HepG2 (cell line): ENCODE results near the gene SMOC1. TPM values are rescaled to one million over a fixed set of nuclear protein-coding genes. Genes with fewer than 3 reads are reported as not detected.
A peak's percentile ranks its signal among the peaks of the same experiment; 100 is the strongest.

Experiments used
- GABPB1 ChIP-seq: IDR thresholded peaks from 2 replicates; pipeline ENCODE4 v1.6.1; 2016; ENCODE audit warnings: mild to moderate bottlenecking, missing genetic modification reagents, moderate library complexity, missing compliant biosample characterization
- KDM5B ChIP-seq: sonication (generic); formaldehyde crosslinking; IDR thresholded peaks from 2 replicates; pipeline ENCODE4 v1.4.0; 2020; ENCODE audit warnings: missing genetic modification reagents, mild to moderate bottlenecking, borderline replicate concordance
- NRL ChIP-seq: sonication (generic); formaldehyde crosslinking; IDR thresholded peaks from 2 replicates; pipeline ENCODE4 v1.5.0; 2020; ENCODE audit warnings: missing genetic modification reagents, mild to moderate bottlenecking, moderate library complexity, borderline replicate concordance
- TBL1XR1 ChIP-seq: fragments of 150-350 bp; IDR thresholded peaks from 2 replicates; pipeline ENCODE4 v1.6.1; 2014; ENCODE audit warnings: borderline replicate concordance, low read length; ENCODE audit not compliant: partially characterized antibody
- ZBTB4 ChIP-seq: sonication (generic); formaldehyde crosslinking; IDR thresholded peaks from 2 replicates; pipeline ENCODE4 v1.4.0; 2020; ENCODE audit warnings: missing genetic modification reagents, mild to moderate bottlenecking, borderline replicate concordance
- ZFP36L1 ChIP-seq: sonication (generic); formaldehyde crosslinking; IDR thresholded peaks from 2 replicates; pipeline ENCODE4 v1.8.0; 2022; ENCODE audit warnings: mild to moderate bottlenecking, missing genetic modification reagents, moderate library complexity
- ZNF121 ChIP-seq: sonication (generic); formaldehyde crosslinking; IDR thresholded peaks from 2 replicates; pipeline ENCODE4 v1.5.0; 2020; ENCODE audit warnings: mild to moderate bottlenecking, missing genetic modification reagents
- ZNF282 ChIP-seq: fragments of 450-650 bp; IDR thresholded peaks from 2 replicates; pipeline ENCODE4 v1.6.1; 2018; ENCODE audit not compliant: partially characterized antibody
- polyA plus RNA-seq, 8 experiments: library from polyadenylated mRNA; depleted of rRNA in 3 of 8; stranded (reverse) in 7 of 8; unstranded in 1 of 8; fragments of >200 nt; fragmentation: Illumina TruSeq in 4 of 8; extraction: Trizol in 4 of 8; gene quantifications; 2 replicates each; pipeline versions ENCODE4 v1.2.1 to v1.2.3, GENCODE V29; 2011 to 2016; ENCODE audit warnings: low read depth in 4 of 8, missing spikeins in 1 of 8, mixed read lengths in 1 of 8; ENCODE audit not compliant: insufficient read depth in 1 of 8
- total RNA-seq, 5 experiments: library from RNA; depleted of rRNA; stranded (reverse); fragments of >200 nt; fragmentation: Illumina TruSeq; extraction: Trizol; gene quantifications; 2 replicates each; pipeline ENCODE4 v1.2.3, GENCODE V29; 2016; ENCODE audit warnings: low read depth in 1 of 5
- TF ChIP-seq, protein P1 (sequence below): sonication (generic); formaldehyde crosslinking; IDR thresholded peaks from 2 replicates; pipeline ENCODE4 v1.4.0; 2020; ENCODE audit warnings: mild to moderate bottlenecking, missing genetic modification reagents
- TF ChIP-seq, protein P2 (sequence below): sonication (generic); formaldehyde crosslinking; IDR thresholded peaks from 2 replicates; pipeline ENCODE4 v1.5.0; 2020; ENCODE audit warnings: missing genetic modification reagents

Gene SMOC1
- total and polyA plus RNA-seq, 2 of the 13 experiments (the other 11 are each of a cell fraction or from before 2014, with no cell fraction given) = 17.8 to 35.6 TPM

DNA sequence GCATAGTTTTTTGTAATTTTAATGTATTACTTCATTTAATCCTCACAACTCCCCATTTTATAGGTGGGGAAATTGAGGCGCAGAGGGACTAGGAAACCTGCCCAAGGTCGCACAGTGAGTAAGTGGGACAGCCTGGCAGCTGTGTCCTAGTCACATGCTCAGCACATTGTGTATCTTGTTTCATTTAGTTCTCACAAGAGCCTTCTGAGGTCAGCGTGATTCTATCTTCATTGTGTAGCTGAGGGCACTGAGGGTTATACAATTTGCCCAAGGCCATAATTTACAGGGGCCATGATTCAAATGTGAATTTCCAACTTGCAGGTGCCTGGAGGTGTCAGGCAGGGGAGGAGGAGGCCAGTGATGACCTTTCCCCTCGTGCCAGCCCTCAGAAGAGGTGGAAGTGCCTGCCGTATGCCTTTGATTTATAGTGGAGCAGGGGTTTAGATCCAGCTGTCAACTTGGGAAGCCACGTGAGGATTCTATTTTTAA, 30.3 kb upstream of the SMOC1 start (continued):
- TF ChIP-seq ZBTB4 (CRISPR knock-in tag) (no peak), NRL (CRISPR knock-in tag) (no peak), ZNF282 (no peak), ZNF121 (CRISPR knock-in tag) (no peak), GABPB1 (CRISPR knock-in tag) (no peak; the same call in 1 of the 2 replicates), KDM5B (CRISPR knock-in tag) (0 out of 2 replicates have a peak, but pooled peaks have one; percentile 44), ZFP36L1 (CRISPR knock-in tag) (no peak), TBL1XR1 (no peak)
- TF ChIP-seq, protein P1, sequence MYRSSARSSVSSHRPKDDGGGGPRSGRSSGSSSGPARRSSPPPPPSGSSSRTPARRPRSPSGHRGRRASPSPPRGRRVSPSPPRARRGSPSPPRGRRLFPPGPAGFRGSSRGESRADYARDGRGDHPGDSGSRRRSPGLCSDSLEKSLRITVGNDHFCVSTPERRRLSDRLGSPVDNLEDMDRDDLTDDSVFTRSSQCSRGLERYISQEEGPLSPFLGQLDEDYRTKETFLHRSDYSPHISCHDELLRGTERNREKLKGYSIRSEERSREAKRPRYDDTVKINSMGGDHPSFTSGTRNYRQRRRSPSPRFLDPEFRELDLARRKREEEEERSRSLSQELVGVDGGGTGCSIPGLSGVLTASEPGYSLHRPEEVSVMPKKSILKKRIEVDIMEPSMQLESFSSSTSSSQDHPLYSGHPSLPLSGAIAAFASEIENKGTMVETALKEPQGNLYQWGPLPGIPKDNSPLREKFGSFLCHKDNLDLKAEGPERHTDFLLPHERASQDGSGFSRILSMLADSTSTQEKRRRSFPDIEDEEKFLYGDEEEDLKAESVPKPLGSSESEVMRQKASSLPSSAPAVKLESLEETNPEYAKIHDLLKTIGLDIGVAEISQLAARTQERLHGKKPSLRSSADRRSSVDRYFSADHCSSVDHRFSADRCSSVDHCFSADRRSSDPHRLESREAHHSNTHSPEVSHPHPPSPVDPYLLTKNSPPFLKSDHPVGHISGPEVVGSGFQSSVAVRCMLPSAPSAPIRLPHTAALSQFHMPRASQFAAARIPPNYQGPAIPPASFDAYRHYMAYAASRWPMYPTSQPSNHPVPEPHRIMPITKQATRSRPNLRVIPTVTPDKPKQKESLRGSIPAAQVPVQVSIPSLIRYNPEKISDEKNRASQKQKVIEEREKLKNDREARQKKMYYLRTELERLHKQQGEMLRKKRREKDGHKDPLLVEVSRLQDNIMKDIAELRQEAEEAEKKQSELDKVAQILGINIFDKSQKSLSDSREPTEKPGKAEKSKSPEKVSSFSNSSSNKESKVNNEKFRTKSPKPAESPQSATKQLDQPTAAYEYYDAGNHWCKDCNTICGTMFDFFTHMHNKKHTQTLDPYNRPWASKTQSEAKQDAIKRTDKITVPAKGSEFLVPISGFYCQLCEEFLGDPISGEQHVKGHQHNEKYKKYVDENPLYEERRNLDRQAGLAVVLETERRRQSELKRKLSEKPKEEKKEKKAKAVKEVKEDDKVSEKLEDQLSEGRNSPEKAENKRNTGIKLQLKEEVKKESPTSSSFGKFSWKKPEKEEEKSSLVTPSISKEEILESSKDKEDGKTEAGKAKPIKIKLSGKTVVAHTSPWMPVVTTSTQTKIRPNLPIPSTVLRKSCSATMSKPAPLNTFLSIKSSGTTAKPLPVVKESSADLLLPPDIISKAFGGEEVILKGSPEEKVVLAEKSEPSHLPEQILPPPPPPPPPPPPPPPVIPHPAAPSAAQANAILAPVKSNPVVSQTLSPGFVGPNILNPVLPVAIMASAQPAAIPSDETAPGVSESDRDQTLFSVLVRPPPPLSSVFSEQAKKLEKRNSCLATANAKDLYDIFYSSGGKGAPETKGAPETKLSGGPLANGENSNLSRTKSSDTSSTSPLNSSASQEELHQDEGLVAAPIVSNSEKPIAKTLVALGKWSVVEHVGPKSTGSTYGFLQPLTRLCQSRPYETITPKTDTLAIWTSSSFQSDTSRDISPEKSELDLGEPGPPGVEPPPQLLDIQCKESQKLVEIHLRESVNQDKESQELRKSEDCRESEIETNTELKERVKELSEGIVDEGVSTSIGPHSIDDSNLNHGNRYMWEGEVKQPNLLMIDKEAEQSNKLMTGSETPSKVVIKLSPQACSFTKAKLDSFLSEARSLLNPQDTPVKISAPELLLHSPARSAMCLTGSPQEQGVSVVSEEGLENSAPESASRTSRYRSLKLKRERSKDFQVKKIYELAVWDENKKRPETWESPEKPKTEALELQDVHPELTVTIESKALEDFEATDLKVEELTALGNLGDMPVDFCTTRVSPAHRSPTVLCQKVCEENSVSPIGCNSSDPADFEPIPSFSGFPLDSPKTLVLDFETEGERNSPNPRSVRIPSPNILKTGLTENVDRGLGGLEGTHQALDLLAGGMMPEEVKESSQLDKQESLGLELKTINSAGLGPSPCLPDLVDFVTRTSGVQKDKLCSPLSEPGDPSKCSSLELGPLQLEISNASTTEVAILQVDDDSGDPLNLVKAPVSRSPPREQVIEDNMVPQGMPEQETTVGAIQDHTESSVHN (CRISPR knock-in tag) = no peak
- TF ChIP-seq, protein P2, sequence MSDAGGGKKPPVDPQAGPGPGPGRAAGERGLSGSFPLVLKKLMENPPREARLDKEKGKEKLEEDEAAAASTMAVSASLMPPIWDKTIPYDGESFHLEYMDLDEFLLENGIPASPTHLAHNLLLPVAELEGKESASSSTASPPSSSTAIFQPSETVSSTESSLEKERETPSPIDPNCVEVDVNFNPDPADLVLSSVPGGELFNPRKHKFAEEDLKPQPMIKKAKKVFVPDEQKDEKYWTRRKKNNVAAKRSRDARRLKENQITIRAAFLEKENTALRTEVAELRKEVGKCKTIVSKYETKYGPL (CRISPR knock-in tag) = 0 out of 2 replicates have a peak, but pooled peaks have one; percentile 38
